SK-N-DZ (cell line): ENCODE measurements around the gene HOXB3.

Experiments used
- DNase-seq: peaks from one replicate; pipeline ENCODE4 v3.0.0-alpha.2; 2015; ENCODE audit warnings: low spot score

HOXB3 gene

DNA sequence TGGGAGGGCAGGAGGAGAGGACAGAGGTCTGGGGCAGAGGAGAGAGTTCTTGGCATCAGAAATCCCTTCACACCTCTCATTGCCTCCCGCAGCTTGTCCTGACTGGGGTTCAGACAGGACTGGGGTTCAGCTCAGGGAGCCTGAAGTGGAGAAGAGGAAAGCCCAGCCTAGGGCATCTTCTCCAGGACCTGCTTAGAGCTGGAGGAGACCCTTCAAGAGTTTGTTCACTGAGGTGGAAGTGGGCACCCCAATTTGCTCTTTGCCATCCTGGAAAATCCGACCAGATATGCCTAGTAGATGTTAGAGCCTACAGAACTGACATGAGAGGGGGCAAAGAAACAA is 2.0 kb downstream of the HOXB3 start:
- DNase-seq: no peak

DNA sequence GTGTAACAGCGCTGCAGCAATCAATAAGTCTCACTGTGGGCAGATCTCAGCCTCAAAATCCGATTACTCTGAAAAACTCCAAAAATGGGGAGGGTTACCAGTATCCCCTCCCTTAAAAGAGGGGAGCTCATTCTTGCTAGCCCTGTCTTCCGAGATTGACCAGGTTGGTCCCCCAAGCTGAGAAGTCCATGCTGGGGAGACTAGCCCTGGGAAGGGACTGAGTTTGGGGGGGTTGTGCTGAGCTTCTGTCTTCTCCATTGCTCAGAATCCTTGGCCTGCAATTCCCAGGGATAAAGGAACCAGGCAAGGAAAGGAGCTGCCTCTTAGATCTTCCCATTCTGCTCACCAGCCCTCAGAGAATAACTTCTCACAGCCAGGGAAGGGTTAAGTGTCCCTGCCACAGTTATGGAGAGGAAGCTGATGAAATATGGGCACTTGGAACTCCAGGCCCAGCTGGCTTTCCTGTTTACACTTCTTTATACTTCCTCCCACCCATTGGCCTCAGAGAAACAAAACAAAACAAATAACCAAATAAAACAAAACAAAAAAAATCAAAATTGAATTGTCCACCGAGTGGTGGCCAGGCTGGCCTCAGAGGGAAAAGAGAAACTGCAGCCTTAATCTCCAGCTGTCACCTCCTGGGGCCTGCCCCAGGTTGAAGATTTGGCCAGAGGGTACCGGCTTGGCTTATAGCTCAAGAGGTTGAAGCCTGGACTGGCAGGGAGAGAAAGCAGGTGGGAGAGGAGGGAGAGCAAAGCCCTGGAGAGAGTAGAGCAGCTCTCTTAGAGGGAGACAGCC is 2.6 kb downstream of the HOXB3 start:
- no peak for DNase-seq

DNA sequence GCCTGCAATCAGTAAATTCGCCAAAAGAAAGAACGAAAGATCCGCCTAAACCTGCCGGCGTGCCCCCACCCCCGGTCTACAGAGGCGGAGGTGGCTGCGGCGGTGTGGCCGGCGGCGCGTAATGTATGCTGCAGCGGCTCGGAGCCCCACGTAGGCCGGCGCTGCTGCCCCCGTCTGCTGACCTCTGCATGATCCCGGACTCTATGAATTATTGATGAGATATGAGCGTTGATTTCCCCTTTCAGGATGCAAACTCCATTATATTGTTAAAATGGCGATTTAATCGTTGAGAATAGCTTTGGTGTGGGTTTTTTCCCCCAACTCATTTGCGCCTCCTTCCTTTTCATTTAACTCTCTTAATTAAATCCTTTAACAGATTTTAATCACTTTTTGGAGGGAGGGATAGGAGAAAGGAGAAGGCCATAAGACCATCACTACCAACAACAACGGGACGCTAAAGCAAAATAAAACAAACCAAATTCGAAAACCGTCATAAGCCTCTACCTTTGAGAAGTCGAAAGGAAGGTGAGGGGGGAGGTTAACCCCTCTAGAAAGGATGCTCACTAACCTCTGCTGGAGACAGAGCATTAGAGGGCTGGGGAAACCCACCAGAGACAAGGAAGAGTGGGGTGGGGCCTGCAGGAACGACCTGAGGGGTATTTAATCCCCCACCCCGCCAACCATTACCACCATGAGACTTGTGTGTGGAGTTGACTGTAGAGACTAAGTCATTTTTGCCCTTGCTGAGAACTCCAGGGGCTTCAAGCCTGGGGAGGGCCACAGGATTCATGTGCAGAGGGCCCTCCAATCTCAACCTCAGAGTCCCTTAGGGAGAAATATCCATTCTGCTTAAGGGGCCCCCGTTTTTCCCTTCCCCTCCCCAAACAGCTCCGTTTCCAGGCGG is 3.4 kb downstream of the HOXB3 start:
- no peak for DNase-seq

DNA sequence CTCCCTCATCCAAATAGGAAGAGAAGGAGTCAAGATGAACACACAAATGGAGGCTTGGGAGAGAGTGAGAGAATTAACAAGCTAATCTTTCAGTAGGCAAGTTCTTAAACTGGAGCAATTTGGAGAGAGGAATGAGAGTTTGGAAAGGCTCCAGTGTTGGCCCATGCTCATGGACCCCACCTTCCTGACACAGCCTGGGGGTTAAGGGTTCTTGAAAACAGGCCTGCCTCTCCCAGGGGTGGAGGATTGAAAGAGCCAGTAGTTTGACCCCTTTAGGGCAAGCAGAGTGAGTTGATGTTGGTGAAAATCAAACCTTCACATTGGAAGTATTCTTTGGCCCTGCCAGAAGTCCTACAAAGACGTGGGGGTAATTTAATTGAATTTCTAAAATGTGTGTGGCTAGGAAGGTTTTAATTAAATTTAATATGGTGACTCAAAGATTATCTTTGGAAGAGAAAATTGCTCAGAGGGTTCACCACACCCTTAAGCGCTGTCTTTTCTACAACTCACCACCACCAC is 5.8 kb downstream of the HOXB3 start:
- no peak for DNase-seq

DNA sequence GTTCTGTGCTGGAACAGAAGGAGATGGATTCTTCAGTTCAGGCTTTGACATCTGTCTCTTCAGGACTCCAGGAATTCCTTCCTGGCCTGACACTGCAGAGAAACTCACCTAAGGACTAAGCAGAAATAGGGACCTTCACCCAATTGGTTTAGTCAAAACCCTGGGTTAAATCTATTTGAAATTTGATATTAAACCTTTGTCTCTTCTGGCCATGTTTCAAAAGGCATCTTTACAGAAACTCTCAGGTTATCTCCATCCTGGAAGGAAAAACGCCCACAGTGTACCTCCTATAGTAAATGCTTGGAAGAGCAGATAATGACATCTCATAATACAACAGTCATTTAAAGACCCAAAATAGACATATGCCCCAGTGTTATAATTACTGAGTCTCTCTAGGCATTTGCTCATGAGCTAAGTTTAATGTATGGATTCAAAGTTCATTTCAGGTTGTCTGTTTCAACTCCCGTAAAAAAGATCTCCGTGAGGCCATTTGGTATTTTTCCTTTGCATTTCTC is 6.3 kb downstream of the HOXB3 start:
- no peak for DNase-seq

DNA sequence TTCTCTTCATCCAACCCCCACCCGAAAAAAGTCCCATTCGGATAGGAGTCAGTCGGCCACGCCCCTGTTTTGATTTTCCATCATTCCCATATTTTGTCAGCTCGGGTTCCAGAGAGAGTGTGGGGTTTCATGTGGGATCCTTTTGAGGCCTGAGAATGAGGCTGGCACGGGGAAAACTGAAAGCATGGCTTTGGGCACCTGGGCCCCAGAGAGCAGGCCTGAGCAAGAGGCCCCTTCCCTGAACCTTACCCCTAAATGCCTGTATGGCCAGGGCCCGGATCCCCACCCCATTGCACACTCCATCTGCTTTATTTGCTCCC is 7.3 kb downstream of the HOXB3 start:
- DNase-seq: no peak

DNA sequence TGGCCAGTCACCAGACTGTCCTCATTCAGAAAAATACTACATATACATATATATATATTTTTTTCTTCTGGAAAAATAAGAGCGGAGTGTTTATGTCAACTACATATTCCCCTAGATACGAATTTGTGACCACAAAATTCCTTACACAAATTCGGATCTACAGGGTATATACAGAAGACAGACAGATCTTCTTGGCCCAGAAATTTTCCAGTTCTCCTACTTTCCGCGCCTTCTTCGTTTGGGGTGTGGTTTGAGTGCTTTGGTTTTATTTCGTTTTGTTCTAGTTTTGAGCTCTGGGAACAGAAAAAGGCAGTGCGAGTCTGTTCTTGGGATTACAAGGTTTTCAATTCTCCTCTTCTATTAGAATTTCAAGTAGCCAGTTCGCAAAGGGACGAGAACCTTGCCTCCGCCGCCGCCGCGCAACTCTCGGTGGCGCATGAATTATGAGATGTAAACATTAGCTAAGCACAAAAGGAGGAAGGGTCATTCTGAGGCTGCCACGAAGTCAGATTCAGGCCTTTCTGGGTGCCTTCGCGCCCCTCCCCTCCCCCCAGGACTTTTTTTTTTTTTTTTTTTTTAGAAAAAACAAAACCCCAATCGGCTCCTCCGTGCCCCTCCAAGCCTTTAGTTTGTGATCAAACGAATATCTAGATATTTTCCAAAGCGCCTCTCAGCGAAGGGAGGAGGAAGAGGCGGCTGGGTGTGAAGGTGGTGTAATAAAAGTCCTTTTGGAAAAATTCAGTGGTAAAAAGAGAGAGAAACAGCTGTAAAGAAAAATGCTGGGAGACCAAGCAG is 10.1 kb downstream of the HOXB3 start:
- no peak for DNase-seq

DNA sequence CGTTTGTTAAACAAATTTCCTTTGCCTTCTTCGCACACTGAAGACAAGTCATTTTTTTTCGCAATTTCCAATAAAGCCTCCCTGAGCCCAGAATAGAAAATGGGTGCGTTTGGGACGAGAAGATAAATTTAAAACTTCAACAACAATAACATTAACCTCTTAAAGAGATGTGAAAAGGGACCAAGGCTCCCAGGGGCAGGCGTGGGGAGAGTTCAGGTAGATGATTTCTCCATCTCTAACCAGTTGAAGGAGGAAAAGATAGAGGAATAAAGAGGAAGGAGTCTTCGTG is 10.6 kb downstream of the HOXB3 start:
- DNase-seq: no peak

DNA sequence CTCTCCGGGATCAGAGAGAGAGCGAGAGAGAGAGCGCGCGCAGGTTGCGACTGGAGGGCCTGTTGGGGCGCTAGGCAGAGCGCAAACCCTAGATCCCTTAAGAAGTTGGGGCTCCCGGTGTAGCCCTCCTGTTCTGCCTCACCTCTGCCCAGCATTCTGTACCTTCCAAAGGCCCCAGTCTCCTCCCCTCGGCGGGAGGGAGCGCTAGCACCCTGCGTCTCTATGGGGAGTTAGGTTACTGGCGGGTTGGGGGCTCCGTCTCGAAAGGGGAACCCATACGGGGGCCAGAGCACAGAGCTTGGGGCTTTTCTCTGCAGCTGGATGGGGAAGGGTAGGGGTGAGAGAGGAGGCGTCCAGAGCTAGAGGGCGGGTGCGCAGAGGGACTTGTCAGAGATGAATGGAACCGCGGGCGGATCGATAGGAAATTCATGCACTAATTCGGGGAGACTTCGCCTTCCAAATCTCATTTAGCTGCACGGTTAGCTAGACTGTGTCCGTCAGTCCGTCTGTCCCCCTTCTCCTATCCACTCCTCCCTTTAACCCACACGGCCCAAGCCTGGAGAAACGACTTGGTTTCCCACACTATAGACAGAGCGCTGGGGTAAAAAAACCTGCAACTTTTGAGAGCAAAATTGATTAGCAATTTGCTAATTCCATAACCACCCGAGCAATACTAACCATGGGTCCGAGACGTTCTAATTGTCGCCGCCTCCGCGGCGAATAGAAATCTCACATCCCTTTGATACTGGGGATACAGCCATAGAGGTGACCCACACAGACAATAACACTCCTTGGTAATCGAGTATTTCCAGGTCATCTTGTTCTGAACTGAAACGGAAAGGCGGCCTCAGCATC is 11.2 kb downstream of the HOXB3 start:
- no peak for DNase-seq

DNA sequence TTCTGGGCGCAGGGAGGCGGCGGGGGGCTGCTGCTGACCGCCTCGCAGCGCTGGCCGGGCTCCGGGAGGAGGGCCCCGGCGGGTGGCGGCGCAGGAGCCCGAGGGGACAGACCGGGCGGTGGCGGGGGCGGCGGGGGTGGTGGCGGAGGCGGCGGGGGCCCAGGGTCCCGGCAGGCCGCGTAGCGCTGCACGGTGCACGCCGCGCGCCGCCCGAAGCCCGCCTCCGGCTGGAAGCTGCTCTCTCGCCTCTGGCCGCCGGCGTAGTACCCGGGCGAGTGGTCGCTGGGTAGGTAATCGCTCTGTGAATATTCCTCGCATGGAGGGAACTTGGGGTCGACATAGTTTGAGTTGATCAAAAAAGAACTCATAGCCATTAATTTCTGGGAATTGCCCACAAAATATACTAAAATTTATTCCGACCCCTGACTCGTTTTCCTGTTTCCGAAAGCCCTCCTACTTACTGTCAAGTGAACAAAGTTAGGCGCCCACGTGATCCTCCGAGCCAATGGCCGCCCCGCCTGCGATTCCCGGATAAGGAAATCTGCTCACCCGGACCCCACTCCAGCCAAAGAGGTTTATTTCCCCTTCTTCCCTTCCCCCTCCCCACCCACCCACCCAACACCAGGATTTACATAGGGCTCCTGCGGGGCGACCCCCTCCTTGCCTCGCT is 12.0 kb downstream of the HOXB3 start, which contains the start of gene HOXB4:
HOXB4 (minus strand) TSS at position 405 of the 670 bp plus-strand sequence; CDS start at position 374, 31 bp downstream.
- DNase-seq: no peak

DNA sequence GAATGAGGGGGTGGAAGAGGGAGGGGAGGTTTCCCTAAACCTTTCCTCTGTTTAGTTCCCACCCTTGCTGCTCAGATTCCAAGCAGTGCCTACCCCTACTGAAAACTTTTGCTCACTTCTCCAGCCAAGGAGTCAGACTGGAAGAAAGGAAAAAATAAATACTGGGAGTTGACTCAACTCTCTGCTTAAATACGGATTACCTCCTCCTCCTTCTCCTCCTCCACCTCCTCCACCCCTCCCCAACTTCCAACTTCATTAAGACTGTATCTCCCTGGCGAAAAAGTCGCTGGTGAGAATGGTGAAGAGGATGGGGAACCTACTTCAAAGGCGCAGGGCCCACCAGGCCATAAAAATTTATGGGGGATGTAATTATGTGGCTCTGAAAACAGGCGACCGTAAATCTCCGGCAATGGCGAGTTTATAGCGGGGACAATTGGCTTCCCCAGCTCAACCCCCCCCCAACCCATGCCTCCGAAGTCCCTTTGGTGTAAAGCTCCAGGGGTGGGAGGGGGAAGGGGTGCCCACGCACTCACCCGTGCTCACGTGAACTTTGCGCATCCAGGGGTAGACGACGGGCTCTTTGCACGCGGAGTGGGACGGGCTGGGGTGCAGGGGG is 12.6 kb downstream of the HOXB3 start:
- DNase-seq: no peak

DNA sequence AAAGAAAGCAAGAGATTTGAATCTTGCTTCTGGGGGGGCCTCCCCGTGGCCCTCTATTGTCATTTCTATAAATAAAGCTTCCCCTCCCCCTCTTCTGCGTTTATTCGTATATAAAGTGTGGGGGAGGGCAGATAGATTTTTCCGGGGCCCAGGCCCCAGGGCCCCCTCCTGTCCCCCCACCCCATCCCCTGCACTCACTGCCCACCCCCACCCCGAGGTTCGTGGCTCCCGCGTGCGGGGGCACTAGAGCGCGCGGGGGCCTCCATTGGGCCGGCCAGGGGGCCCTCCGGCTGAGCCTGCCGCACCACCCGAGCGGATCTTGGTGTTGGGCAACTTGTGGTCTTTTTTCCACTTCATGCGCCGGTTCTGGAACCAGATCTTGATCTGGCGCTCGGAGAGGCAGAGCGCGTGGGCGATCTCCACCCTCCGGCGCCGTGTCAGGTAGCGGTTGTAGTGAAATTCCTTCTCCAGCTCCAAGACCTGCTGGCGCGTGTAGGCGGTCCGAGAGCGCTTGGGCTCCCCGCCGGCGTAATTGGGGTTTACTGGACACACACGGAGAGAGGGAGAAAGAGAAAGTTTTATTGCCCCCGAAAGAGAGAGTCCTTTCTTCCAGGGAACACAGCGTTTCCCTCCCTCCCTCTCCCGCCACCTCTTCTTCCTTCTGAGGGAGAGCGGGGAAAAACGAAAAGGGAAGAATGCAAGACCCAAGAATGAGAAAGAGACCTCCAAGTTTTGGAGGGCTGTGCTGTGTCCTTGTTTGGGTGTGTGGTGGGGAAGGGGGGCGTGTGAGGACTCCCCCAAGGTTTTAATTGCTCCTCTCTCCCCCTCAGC is 13.3 kb downstream of the HOXB3 start:
- DNase-seq: no peak

DNA sequence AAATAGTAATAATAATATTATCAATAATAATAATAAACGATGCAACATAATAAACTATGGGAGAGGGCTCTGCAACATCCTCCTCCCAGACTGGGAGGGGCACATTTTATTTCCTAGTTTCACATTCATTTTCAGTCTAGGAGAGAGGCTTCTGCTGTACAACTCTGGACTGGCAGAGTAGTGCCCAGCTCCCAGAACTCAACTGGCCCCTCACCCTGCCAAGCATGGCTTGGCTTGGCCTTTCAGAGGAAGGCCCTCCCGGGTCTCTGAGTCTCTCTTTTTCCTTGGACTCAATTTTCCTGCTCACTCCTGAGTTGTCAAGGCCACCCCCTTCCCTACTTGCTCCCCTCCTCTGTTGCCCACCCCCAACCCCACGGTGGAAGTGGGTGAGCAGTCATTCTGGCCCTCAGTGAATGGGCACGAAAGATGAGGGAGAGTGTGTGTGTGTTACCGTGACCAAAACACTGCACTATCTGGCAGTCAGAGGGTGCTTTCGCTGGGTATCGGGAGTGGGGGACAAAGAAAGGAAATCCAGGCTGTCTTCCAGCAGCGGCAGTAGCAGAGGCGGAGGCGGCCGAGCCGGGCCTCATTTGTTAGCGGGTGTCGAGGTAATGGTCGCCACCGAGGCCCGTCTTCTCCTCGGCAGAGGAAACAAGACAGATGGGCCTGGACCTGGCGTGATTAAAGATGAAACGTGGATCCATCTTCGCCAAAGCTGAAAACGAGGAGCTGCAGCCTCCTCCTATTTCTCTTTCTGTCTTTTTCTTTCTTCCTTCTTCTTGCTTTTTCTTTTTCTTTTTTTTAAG is 14.2 kb downstream of the HOXB3 start:
- DNase-seq: no peak

DNA sequence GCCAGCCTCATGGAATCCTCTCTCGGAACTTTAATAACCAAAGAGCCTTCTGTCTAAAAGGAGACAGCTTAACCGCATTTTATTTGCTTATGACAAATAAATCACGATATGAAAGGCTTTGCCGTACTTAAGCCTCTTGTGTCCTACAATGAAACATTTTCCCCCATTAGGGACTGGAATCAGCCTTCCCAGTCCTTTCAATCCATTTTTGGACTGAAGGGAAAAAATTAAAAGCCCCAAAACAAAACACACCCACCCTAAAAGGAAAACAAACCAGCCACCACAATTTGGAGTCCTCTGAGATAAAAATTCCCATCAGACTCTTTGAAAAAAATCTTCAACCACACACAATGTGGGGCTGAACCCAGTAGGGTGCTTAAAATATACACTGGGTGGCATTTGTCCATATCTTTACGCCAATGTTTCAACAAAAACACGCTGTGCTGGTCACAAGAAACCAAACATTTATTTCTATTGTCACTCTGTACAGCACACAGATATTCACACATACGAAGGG is 14.9 kb downstream of the HOXB3 start:
- no peak for DNase-seq

DNA sequence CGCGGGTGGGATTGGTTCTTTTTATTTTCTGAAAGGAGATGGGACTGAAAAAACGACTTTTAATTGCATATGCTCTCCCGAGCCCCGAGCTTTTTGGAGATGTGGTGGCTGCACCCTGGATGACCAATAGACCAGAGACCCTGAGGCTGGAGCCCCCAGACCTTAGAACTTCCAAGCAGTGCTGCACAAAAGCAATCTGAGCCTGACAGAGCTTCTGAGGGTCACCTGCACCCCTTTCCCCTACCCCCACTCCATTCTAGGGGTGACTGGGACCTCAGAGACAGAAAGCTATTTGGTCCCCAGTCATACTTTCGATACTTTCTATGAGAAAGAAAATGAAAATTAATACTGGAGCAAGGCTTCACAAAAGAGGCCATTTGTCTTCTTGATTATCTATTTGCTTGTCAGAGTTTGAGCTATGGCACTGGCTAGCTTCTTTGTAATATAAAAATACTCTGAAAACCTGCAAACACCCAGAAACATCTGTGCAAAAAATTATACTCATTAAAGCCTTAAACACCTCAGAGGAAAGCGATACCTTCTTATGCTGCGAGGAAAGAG is 15.5 kb downstream of the HOXB3 start:
- no peak for DNase-seq

DNA sequence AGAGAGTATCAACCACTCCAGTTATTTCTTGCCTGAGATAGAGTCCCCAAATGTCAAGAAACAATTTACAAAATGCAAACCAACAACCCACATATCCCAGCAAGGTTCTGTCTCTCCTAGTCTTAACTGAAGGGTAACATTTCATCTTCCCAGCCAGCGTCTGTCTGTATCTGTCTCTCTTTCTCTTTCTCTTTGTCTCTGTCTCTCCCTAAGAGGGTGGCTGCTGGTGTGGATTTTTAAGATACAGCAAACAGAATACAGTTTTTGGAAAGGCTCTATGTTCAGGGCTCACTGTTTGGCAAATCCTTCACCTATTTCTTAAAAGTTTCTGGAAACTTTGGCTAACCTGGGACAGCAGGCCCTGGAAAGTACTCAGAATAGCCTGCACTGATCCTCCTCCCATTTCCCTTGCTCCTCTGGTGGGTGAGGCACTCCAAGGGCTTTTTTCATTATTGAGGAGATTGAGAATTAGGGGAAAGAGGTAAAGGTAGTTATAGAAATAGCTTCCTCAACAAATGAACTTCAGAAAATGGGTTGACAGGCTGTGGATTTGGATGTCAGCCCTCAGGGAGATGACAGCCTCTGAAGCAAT is 18.1 kb downstream of the HOXB3 start:
- DNase-seq: no peak
